HG03439 (cell line): ENCODE results near the gene FAM53B.

ENCODE experiments used
- ATAC-seq: cut with Tn5 transposase; IDR thresholded peaks from one replicate; pipeline ENCODE4 v1.9.1; 2021; ENCODE audit warnings: mild to moderate bottlenecking, moderate library complexity; ENCODE audit not compliant: unreplicated experiment

The FAM53B gene

DNA sequence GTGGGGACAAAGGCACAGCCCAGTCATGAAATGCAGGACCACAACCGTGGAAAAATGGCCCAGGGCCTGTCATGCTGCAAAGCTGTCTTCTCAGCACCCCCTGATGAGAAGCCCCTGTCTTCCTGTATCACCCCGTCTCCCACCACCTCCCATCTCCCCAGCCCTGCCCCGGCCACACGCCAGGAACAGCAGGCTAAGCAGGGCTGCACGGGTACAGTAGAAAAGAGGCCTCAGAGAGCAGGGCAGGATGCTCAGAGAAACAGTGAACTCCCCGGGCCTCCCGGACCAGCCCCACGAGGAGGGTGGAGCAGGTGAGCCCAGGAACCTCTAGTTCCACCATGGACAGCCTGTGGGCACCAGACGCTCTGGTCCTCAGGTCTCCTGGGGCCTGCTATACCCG is 77.7 kb downstream of the FAM53B start:
- ATAC-seq = no peak

DNA sequence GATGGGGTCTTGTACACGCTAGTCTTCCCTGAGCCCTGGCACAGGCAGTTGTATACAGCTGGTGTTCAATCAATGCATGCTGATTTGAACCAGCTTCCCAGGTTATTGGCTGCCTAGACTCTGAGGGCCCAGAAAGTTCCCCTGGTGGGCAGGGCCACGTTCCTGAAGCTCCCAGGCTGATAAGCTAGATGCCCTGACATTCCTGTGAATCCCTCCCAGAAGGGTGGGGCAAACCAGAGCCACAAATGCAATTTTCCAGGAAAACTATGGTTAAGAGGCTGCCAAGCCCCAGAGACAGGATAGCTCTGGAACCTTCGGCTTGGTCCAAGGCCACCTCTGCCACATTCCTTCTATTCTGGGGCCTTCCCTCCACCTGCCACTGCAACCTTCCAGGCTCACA is 78.2 kb downstream of the FAM53B start:
- ATAC-seq = no peak

DNA sequence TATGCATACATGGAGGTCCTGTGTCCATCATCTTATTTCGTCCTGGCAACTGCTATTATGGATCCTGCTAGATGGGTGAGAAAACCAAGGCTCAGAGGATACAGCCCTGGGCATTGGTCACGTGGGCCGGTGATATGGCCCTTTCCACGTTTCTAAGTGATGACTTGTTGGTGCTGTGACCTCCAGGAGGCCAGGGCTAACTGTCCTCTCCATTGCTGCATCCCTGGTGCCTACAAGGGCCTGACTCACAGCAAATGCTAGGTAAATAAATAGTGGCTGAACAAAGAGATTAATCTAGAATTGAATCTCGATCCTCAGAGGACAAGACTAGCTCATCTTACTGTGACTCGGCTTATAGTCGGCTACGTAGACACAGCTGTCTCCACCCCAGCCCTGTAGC is 78.6 kb downstream of the FAM53B start:
- no peak for ATAC-seq

DNA sequence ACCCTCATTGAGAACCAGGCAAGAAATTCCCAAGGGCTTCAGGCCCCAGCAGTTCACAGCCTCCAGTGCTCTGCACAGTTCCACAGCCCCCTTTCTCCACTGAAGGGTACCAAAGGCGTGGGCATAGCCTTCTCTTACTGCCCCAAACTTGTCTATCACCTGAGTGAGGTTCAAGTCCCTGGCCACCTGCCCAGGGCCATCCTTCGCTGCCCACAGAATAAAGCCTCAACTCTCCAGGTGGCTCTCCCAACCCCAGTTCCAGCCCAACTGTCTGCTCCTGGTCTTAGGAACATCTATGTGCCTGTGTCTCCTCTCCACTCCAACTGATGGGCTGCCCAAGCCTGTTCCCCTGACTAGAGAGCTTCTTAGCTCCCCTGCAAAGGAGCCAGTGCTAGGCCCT is 79.1 kb downstream of the FAM53B start:
- no peak for ATAC-seq

DNA sequence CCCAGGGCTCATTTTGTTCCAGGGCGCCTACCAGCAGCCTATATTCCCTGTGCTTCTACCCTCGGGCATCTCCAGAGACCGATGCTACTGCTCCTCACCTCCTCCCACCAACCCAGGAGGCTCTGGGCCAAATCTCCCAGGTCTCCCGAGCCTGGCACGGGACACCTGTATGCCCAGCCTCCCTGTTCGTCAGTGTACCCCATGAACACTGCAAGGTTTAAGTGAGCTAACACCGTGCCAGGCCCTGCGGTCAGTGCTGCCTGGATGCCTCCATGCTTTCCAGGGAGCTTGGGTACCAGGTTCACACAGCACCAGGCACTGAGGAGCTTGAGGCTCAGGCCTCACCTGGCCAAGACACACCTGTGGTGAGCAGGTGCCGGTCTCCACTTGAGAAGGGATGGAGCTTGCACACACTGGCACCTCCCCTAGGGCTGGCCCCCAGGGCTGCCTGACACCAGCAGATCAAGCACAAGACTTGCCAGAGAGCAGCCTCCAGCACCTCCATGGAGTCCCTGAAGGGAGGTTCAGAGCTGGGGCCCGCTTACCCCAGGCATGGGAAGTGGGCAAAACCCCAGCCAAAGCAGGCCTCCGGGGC is 80.3 kb downstream of the FAM53B start:
- ATAC-seq = no peak

DNA sequence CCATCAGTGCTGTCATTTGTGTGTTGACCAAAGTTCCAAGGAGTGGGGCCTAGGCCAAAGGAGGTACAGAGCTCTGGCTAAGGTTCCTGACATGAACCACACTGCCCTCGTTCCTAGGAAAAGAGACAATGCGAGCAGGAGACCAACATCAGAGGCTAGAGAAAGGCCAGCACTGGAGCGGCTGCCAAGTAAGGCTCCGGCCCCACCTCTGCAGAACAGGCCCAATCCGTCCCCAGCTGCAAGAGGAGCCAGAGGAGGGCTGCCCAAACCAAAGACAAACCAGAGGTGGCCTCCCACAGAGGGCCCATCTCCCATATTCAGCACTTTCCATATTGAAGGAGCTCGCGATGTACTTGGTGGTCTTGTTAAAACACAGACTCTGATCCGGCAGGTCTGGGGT is 81.0 kb downstream of the FAM53B start:
- ATAC-seq = no peak

DNA sequence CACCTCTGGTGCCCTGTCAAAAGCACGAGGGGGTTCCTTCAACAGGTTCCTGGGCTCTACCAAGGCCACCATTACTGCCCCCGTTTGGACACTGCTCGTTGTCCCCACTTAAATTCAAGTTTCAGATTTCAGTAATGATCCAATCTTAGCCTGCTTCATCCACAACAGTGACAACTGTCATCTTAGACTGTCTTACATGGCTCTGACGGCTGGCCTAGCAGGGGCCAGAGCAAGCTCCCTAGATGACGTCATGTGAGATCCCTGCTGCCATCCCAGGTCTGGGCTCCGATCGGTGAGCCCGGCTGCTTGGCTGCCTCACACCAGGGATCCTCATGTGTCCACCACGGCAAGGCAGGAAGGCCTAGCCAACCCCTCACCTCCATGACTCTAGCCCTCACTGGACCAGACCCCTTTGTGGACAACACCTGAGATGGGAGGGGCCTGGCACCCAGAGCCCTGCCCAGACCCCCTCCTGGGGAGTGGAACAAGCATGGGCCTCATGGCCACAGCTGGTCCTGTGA is 82.5 kb downstream of the FAM53B start:
- ATAC-seq = no peak

DNA sequence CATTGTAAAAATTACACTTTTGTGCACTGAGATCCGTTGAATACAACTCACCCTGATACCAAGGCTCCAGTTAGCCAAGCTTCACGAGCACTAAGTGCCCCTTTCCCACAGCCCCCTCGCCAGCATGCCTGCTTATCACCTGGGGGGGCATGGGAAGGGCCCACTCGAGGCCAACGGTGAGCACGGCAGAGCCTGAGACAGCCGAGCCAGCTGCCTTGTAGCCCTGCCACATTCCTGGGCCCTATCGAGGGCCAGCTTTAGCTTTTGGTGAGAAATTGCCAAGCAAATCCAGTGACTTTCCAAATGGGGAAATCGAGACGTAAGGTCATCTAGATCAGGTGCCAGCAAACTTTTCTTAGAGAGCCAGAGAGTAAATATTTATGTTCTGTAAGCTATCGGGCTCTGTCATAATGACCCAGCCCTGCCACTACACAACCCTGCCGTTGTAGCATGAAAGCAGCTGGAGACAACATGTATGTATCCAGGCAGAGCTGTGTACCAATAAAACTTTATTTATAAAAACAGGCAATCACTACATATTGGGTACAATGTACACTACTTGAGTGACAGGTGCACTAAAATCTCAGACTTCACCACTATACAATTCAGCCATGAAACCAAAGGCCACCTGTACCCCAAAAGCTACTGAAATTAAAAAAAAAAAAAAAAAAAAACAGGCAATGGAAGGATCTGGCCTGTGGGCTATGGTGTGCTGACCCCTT is 83.6 kb downstream of the FAM53B start:
- no peak for ATAC-seq

DNA sequence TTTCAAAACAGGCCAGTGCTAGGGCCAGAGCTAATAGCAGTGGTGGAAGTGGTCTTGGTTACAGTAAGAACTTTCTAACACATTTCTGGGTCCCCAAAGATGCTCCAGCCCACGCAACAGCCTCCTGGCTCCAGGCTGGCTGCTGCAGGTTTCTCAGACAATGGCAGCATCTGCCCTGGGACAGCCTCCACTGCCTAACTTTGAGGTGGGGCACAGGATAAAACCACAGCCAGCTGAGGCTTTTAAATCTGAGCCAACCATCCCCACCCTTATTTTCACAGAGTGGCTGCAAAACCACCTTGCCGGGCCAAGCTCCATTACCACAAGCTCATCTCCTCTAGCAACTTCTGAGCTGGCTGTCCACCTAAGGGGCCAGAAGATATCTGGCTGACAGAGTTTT is 84.8 kb downstream of the FAM53B start:
- no peak for ATAC-seq

DNA sequence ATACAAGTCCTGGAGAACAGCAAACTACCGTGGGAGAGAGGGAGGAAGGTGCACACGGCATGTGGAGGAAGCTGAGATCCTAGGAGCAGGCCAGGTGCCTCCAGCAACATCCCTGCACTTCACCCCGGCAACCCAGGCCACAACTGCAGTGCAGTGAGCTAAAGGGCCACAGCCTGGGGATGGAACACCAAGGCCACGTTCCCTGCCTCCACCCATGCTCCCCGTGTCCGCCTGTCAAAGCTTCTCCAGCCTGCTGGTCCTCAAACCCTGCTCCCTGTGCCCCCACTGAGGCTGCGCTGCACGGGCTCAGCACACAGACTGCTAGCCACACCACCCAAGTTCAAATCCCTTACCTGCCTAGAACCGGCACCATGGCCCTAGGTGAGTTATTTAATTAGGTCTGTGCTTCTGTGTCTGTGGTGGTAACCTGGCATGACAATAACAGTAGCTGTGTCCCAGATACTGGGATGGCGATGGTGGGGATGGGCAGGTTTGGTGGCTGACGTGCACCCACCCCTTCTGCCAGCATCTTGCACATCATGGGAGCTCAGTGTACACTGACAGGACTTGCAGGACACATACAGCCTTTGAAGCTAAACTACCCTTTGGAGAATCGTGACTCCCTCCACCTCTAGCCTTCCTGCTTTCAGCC is 85.5 kb downstream of the FAM53B start:
- ATAC-seq = no peak

DNA sequence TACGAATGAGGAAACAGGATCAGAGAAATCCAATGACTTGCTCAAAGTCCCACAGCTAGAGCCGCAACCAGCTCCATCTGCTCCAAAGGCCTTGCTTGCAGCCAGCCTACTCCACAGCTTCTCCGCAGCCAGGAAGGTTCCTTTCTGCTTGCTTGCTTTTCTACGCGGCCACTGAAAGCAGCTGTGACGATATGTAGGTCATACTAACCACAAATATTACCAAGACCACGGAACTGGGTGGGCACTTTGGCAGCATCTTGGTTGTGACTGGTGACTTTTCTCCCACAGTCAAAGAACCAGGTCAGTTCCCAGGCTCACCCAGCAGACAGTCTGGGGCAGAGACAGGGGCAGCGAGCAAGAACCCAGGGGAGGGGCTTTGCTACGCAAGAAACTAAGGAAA is 86.4 kb downstream of the FAM53B start:
- ATAC-seq = no peak

DNA sequence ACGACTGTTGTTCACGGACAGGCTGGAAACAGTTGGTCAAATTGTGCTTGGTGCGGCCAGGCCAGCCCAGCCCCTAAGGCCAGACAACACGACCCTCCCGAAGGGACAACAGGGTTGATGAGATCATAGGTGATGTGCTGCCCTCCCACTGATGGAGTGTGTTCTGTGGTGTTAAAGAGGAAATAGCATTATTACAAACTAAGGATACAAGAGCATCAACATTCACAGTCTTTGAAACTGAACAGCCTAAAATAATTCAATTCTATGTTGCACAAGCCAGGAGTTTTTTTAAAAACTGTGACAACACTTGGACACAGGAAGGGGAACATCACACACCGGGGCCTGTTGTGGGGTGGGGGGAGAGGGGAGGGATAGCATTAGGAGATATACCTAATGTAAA is 87.6 kb downstream of the FAM53B start:
- no peak for ATAC-seq

DNA sequence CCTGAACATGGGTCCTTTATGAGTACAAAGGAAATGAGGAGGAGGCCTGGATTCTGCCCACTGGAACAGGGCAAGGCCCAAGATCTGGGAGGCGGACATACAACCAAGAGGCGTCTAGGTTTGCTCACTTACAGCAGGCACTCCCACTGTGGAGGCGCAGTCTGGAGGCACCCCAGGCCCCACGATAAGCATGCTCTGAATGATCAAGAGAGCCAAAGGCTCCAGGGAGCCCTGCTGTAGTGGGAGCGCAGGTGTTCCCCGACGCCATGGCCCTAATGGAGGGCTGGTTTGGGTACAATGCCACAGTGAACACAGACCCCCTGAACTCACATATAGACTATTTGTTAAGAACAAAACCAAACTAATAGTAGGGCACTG is 88.1 kb downstream of the FAM53B start:
- no peak for ATAC-seq

DNA sequence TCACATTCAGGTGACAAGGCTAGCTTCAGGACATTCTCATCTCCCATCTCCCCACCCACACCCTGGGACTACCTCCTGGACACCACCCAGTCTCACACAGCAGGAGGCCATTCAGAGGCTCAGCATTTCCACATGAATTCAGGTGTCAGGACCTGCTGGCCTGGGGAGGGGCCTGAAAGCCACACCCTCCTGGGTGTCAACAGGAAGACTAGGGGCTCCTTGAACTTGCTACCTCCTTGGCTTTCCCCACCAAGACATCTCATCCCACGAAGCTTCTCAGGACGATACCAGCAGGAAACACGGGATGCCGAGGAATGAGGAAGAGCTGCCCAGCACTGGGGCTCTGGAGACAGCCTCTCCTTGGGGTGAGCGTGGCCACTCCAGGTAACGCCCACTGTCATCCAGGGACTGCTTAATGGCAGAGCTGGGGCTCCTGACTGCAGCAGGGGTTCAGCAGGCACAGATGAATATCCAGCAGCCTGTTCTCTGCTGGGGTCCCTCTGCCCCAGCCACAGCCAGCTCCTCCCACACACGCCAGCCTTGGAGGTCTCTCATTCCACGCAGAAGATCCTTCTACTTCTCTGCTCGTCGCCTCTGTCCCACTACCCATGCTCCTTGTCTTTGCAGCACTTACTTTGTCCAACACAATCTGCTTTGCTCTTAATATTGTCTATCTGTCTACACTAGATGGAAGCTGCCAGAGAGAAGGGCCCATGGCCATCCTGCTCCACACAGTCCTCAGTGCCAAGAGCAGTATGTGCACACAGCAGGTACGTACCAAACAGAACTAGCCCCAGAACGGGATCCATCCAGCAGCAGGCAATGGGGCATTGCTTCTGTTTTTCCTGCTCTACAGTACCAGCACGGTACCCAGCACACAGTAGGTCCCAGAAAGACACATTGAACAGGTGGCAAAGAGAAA is 88.7 kb downstream of the FAM53B start:
- no peak for ATAC-seq

DNA sequence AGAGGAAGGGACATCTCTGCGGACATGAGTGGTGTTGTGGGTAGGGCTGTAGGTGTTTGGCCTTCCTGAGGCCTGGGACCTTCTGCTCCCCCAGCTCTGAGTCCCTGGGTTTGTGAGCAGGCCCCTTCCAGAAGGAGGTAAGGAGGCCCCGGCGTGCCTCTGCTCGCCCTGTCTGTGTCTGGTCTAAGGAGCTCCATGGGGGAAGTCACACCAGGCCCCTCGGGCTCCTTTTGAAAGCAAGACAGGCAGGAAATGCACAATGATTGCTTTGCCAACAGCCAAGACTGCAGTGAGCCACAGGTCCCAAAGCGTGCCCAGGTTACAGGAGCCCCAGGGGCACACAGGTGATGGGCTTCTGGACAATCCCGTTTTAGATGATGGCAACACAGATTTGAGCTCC is 89.5 kb downstream of the FAM53B start:
- ATAC-seq = no peak

DNA sequence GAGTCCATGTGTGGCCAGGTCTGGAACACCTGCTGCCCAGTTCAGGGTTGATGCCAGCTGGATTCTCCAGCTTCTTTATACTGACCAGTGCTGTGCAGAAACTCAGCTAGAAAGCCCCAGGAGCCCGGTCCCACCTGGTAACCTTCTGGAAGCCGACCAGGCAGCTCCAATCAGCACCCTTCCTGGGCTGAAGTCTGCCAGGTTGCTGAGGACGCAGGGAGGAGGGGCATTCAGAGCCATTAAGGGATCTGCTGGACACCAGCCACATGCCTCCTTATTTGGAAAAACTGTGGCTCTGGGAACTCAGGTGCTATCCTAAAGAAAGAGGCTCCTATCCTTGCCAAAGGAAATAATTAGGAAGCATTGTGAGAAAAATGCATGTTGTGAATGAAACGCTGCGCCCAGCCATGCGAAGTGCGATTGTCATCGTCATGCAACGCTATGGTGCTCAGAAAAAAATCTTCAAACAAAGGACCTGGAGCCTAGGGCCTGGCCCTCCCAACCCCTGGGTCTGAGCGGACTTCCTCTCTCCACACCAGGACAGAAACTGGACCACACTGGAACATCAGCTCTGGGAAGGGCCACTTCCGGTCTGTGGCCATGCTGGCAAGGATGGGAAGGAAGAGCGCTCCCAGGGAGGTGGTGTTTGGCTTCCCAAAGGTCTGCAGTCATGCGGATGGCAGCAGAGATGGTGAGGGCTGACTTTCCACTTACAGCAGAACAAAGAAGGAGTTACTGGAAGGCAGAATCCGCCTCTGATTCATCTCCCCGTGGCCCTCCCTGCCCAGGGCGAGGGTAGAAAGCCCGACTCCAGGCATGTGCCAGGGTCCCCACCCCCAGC is 90.1 kb downstream of the FAM53B start:
- no peak for ATAC-seq

DNA sequence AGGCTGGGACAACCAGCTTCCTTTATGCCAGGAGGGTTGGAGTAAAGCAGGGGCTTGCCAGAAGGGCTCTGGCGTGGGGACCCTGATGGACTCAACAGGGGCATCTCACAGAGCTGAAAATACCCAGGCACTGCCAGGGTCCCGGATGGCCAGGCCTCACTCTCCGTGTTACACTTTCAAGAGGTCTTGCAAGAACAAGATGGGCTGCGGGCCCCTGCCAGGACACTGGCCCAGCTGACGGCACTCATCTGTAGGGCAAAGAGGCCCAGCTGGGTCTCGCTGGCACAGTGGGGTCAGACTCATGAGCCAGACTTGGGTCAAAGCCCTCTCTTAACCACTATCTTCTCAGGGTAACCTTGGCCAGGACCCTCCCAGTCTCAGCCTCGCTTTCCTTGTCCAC is 90.9 kb downstream of the FAM53B start:
- ATAC-seq = no peak

DNA sequence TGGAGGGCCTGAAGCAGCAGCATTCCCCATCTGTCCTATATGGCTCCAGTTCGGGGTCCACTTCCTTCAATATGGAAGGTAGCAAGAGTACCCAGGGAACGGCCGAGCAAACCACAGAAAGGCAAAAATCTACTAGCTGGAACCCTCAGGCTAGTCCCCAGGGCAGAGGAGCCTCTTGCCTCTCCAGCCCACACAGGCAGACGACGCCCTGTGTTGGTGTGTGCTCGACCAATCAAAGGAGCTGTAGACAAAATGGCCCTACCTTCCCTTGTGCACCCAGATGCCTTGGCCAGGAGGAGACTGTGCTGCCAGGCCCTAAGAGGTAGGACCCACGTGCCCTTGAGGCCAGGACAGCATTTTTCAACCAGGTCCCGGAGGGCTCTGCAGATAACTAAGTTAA is 91.5 kb downstream of the FAM53B start:
- no peak for ATAC-seq

DNA sequence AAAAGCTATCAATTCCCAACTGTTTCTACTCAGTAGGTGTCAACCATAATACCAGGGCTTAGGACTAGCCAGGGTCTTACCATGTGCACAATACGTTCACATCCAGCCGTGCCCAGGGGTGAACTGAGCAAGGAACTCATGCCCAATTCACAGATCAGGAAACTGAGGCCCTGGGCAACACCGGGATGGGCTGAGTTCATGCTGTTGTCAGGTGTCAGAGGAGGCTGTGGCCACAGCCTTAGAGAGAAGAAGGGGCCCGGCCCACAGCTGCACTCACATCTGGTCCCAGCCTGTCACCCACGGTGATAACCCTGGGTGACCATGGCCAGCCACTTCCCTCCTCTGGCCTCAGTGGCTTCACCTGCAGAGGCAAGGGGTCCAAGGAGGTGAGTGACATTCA is 92.0 kb downstream of the FAM53B start:
- no peak for ATAC-seq

DNA sequence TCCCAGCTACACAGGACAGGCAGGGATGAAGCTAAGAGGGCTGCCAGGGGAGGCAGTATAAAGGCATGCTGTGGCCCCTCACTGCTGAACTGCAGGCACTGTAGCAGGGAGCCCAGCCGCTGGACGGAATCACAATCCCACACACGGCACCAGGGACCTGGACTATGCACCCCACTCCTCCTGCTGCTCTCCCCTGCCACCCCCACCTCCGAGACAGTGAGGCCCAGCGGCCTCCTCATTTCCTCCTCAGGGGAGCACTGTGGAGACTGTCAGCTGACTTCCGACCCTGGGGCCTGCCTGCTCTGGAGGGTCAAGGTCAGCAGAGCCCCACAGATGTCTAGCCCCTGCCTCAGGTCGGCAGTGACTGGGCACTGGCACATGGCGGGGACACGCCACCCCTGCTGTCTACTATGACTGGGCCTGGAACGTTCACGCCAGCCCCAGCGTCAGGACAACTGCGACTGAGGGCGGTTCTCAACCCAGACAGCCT is 92.7 kb downstream of the FAM53B start:
- ATAC-seq = no peak
